ENCODE data around the gene MYH14.

Gene MYH14

GRCh38 chr19:50261446-50261970 is 58.1 kb downstream of the MYH14 start:
- no peak for DNase-seq (ENCODE audit: low spot score)

GRCh38 chr19:50263176-50263575 is 59.8 kb downstream of the MYH14 start:
- DNase-seq (ENCODE audit: low spot score), result no peak

GRCh38 chr19:50264483-50265186 is 61.2 kb downstream of the MYH14 start:
- no peak for DNase-seq (ENCODE audit: low spot score)

- no peak for DNase-seq (ENCODE audit: low spot score)
These were observed 62.6 kb downstream of the MYH14 start for GRCh38 chr19:50266041-50266440.

GRCh38 chr19:50266896-50267295 is 63.5 kb downstream of the MYH14 start:
- DNase-seq (ENCODE audit: low spot score), result no peak

- DNase-seq (ENCODE audit: low spot score), result no peak
These were observed 64.6 kb downstream of the MYH14 start for GRCh38 chr19:50268041-50268440.

- DNase-seq (ENCODE audit: low spot score), result no peak
These were observed 65.1 kb downstream of the MYH14 start for GRCh38 chr19:50268501-50268900.

- no peak for DNase-seq (ENCODE audit: low spot score)
These were observed 66.2 kb downstream of the MYH14 start for GRCh38 chr19:50269653-50270052.

- DNase-seq (ENCODE audit: low spot score), result no peak
These were observed 69.0 kb downstream of the MYH14 start for GRCh38 chr19:50272263-50272897.

GRCh38 chr19:50273821-50274220 is 70.4 kb downstream of the MYH14 start:
- no peak for DNase-seq (ENCODE audit: low spot score)

- no peak for DNase-seq (ENCODE audit: low spot score)
These were observed 72.4 kb downstream of the MYH14 start for GRCh38 chr19:50275577-50276368.

GRCh38 chr19:50276370-50277063 is 73.1 kb downstream of the MYH14 start:
- no peak for DNase-seq (ENCODE audit: low spot score)

- DNase-seq (ENCODE audit: low spot score), result no peak
These were observed 74.7 kb downstream of the MYH14 start for GRCh38 chr19:50277966-50278580.

GRCh38 chr19:50280074-50280473 is 76.7 kb downstream of the MYH14 start:
- DNase-seq (ENCODE audit: low spot score), result no peak

- no peak for DNase-seq (ENCODE audit: low spot score)
These were observed 77.6 kb downstream of the MYH14 start for GRCh38 chr19:50280983-50281382.

GRCh38 chr19:50281491-50281890 is 78.1 kb downstream of the MYH14 start:
- no peak for DNase-seq (ENCODE audit: low spot score)

GRCh38 chr19:50285833-50286232 is 82.4 kb downstream of the MYH14 start:
- no peak for DNase-seq (ENCODE audit: low spot score)

- DNase-seq (ENCODE audit: low spot score), result no peak
These were observed 83.0 kb downstream of the MYH14 start for GRCh38 chr19:50286443-50286842.

GRCh38 chr19:50287331-50287730 is 83.9 kb downstream of the MYH14 start:
- DNase-seq (ENCODE audit: low spot score), result no peak

- DNase-seq (ENCODE audit: low spot score), result no peak
These were observed 85.5 kb downstream of the MYH14 start for GRCh38 chr19:50288954-50289353.

- DNase-seq (ENCODE audit: low spot score), result no peak
These were observed 86.6 kb downstream of the MYH14 start for GRCh38 chr19:50290011-50290410.

- DNase-seq (ENCODE audit: low spot score), result no peak
These were observed 87.4 kb downstream of the MYH14 start for GRCh38 chr19:50290775-50291174.
